GM23338 (cell line): Measurements from ENCODE around the gene UXS1.

Source experiments
- CTCF ChIP-seq, 2 experiments: fragments of 200-600 bp in 1 of 2; sonication (generic) in 1 of 2; conservative IDR thresholded peaks; 2 replicates each; pipeline versions ENCODE4 v1.5.1 to v1.6.1; 2016 to 2017; ENCODE audit warnings: antibody characterized with exemption in 2 of 2, low read depth in 2 of 2, mild to moderate bottlenecking in 2 of 2, moderate library complexity in 1 of 2
- EZH2 ChIP-seq: fragments of 200-600 bp; sonication (generic); IDR thresholded peaks from one replicate; pipeline ENCODE4 v1.8.0; 2017; ENCODE audit warnings: antibody characterized with exemption, mild to moderate bottlenecking, low read depth; ENCODE audit not compliant: unreplicated experiment
- EZH2phosphoT487 ChIP-seq: fragments of 200-600 bp; sonication (generic); IDR thresholded peaks from one replicate; pipeline ENCODE4 v1.8.1; 2018; ENCODE audit warnings: antibody characterized with exemption; ENCODE audit not compliant: unreplicated experiment
- JUNB ChIP-seq: IDR thresholded peaks from one replicate; pipeline ENCODE4 v1.6.1; 2016; ENCODE audit warnings: antibody characterized with exemption; ENCODE audit not compliant: unreplicated experiment
- POLR2AphosphoS5 ChIP-seq: IDR thresholded peaks from 2 replicates; pipeline ENCODE4 v1.6.1; 2016; ENCODE audit warnings: antibody characterized with exemption, low read depth

GRCh38 chr2:106114166-106114565 lies 79.9 kb downstream of the UXS1 start:
- no peak for TF ChIP-seq EZH2phosphoT487
- no peak for TF ChIP-seq CTCF (conservative IDR thresholded peaks at IDR 0.05; ENCODE audit: low read depth in 2 of 2)
- TF ChIP-seq POLR2AphosphoS5 = no peak
- no peak for TF ChIP-seq JUNB
- no peak for TF ChIP-seq EZH2
